H9 (cell line): Measurements from ENCODE around the gene DIRAS2. TPM values are rescaled to one million over a fixed set of nuclear protein-coding genes. Genes with fewer than 3 reads are reported as not detected.

Source experiments
- DNase-seq: peaks from one replicate; pipeline ENCODE4 v3.0.0-alpha.2; 2017
- H2AFZ ChIP-seq: one replicate; pipeline ENCODE4 v1.6.1; 2013; ENCODE audit warnings: mild to moderate bottlenecking, low read length, control low read depth, moderate library complexity
- H2AK5ac ChIP-seq: 2 replicates; pipeline ENCODE4 v1.6.1; 2013; ENCODE audit warnings: low read length, control low read depth, mixed read lengths; ENCODE audit not compliant: insufficient read length
- H2BK120ac ChIP-seq: one replicate; pipeline ENCODE4 v1.6.1; 2013; ENCODE audit warnings: low read depth, mild to moderate bottlenecking, low read length, control low read depth, inconsistent platforms; ENCODE audit not compliant: poor library complexity, severe bottlenecking
- H2BK12ac ChIP-seq: 2 replicates; pipeline ENCODE4 v1.6.1; 2013; ENCODE audit warnings: low read length, control low read depth, mixed read lengths, low read depth; ENCODE audit not compliant: insufficient read length
- H2BK15ac ChIP-seq: 2 replicates; pipeline ENCODE4 v1.6.1; 2013; ENCODE audit warnings: low read depth, low read length, control low read depth
- H2BK20ac ChIP-seq: one replicate; pipeline ENCODE4 v1.6.1; 2013; ENCODE audit warnings: low read depth, mild to moderate bottlenecking, low read length, control low read depth, inconsistent platforms; ENCODE audit not compliant: poor library complexity, severe bottlenecking
- H2BK5ac ChIP-seq: 2 replicates; pipeline ENCODE4 v1.6.1; 2013; ENCODE audit warnings: low read length, control low read depth, mixed read lengths; ENCODE audit not compliant: insufficient read length
- H3K14ac ChIP-seq: 2 replicates; pipeline ENCODE4 v1.6.1; 2013; ENCODE audit warnings: low read length, control low read depth; ENCODE audit not compliant: insufficient read depth
- H3K18ac ChIP-seq: 2 replicates; pipeline ENCODE4 v1.6.1; 2013; ENCODE audit warnings: low read depth, mild to moderate bottlenecking, mixed read lengths, low read length, control low read depth; ENCODE audit not compliant: insufficient read length
- H3K23ac ChIP-seq: 2 replicates; pipeline ENCODE4 v1.6.1; 2013; ENCODE audit warnings: low read length, control low read depth, mixed read lengths, low read depth; ENCODE audit not compliant: insufficient read length
- H3K23me2 ChIP-seq: 2 replicates; pipeline ENCODE4 v1.6.1; 2013; ENCODE audit warnings: low read depth, mild to moderate bottlenecking, mixed read lengths, low read length, control low read depth; ENCODE audit not compliant: insufficient read length, poor library complexity, severe bottlenecking
- H3K27ac ChIP-seq: 2 replicates; pipeline ENCODE4 v1.5.1; 2013; ENCODE audit warnings: low read length, control low read depth, mixed read lengths, low read depth; ENCODE audit not compliant: insufficient read length
- H3K27me3 ChIP-seq: 2 replicates; pipeline ENCODE4 v1.6.1; 2013; ENCODE audit warnings: low read length, control low read depth, inconsistent platforms; ENCODE audit not compliant: insufficient read depth
- H3K4ac ChIP-seq: 2 replicates; pipeline ENCODE4 v1.6.1; 2013; ENCODE audit warnings: low read depth, mild to moderate bottlenecking, control low read depth, inconsistent platforms, low read length, moderate library complexity
- H3K4me1 ChIP-seq: 2 replicates; pipeline ENCODE4 v1.6.1; 2013; ENCODE audit warnings: low read length, control low read depth, inconsistent platforms; ENCODE audit not compliant: insufficient read depth
- H3K4me2 ChIP-seq: 2 replicates; pipeline ENCODE4 v1.6.1; 2013; ENCODE audit warnings: low read length, control low read depth, mixed read lengths; ENCODE audit not compliant: insufficient read length, insufficient read depth
- H3K56ac ChIP-seq: 2 replicates; pipeline ENCODE4 v1.6.1; 2013; ENCODE audit warnings: low read depth, mild to moderate bottlenecking, mixed read lengths, low read length, control low read depth; ENCODE audit not compliant: insufficient read length
- H3K79me1 ChIP-seq: 2 replicates; pipeline ENCODE4 v1.6.1; 2013; ENCODE audit warnings: low read depth, mild to moderate bottlenecking, moderate library complexity, low read length, control low read depth, inconsistent platforms; ENCODE audit not compliant: insufficient read depth, poor library complexity, severe bottlenecking
- H3K79me2 ChIP-seq: 2 replicates; pipeline ENCODE4 v1.6.1; 2013; ENCODE audit warnings: low read length, control low read depth, inconsistent platforms; ENCODE audit not compliant: insufficient read depth
- H3K9ac ChIP-seq: 2 replicates; pipeline ENCODE4 v1.6.1; 2013; ENCODE audit warnings: low read length, control low read depth, mixed read lengths; ENCODE audit not compliant: insufficient read length; ENCODE audit errors: extremely low read depth
- H3K9me3 ChIP-seq: one replicate; pipeline ENCODE4 v1.6.1; 2013; ENCODE audit warnings: low read depth, low read length, inconsistent platforms; ENCODE audit not compliant: control insufficient read depth
- H3T11ph ChIP-seq: one replicate; pipeline ENCODE4 v1.6.1; 2013; ENCODE audit warnings: mild to moderate bottlenecking, low read length, control low read depth, inconsistent platforms
- H4K20me1 ChIP-seq: one replicate; pipeline ENCODE4 v1.6.1; 2013; ENCODE audit not compliant: control insufficient read depth, insufficient read length, insufficient read depth
- H4K5ac ChIP-seq: 2 replicates; pipeline ENCODE4 v1.6.1; 2013; ENCODE audit warnings: low read depth, mild to moderate bottlenecking, mixed read lengths, low read length, control low read depth; ENCODE audit not compliant: insufficient read length
- H4K8ac ChIP-seq: replicated peaks from 2 replicates; pipeline ENCODE4 v1.6.1; 2013; ENCODE audit warnings: low read length, control low read depth, mixed read lengths, low read depth; ENCODE audit not compliant: insufficient read length
- H4K91ac ChIP-seq: 2 replicates; pipeline ENCODE4 v1.6.1; 2013; ENCODE audit warnings: low read depth, mild to moderate bottlenecking, moderate library complexity, mixed read lengths, low read length, control low read depth; ENCODE audit not compliant: insufficient read length
- H3K27ac Mint-ChIP-seq, 3 experiments: 2 replicates in 2 of 3; 3 replicates in 1 of 3; pipeline ENCODE4 v1.8.0; 2020 to 2021; ENCODE audit warnings: mixed read lengths in 3 of 3, mild to moderate bottlenecking in 1 of 3, moderate library complexity in 1 of 3
- H3K27me3 Mint-ChIP-seq: 2 replicates; pipeline ENCODE4 v1.8.0; 2021; ENCODE audit warnings: low read depth, mild to moderate bottlenecking, moderate library complexity, mixed read lengths
- H3K36me3 Mint-ChIP-seq, 3 experiments: 2 replicates in 2 of 3; 3 replicates in 1 of 3; pipeline ENCODE4 v1.8.0; 2020 to 2021; ENCODE audit warnings: low read depth in 3 of 3, mixed read lengths in 3 of 3; ENCODE audit not compliant: insufficient read depth in 1 of 3
- H3K4me1 Mint-ChIP-seq, 2 experiments: 2 replicates each; pipeline ENCODE4 v1.8.0; 2020; ENCODE audit warnings: mixed read lengths in 2 of 2
- H3K4me3 Mint-ChIP-seq, 2 experiments: 2 replicates in 1 of 2; 3 replicates in 1 of 2; pipeline ENCODE4 v1.8.0; 2020 to 2021; ENCODE audit warnings: mild to moderate bottlenecking in 2 of 2, mixed read lengths in 2 of 2, moderate library complexity in 1 of 2
- H3K9me3 Mint-ChIP-seq, 2 experiments: 2 replicates in 1 of 2; 3 replicates in 1 of 2; pipeline ENCODE4 v1.8.0; 2020; ENCODE audit warnings: mild to moderate bottlenecking in 2 of 2, mixed read lengths in 2 of 2, moderate library complexity in 1 of 2
- WGBS: extraction: QIAGEN DNeasy Blood & Tissue Kit; methylation state at CpG from one replicate; pipeline ENCODE4 v1.1.7; 2013; ENCODE audit warnings: missing lambda C conversion rate, low lambda C conversion rate, mixed read lengths; ENCODE audit not compliant: insufficient read length; ENCODE audit errors: extremely low coverage; 5-methylcytosine and 5-hydroxymethylcytosine counted together
- total RNA-seq: library from RNA; stranded (reverse); gene quantifications from 2 replicates; pipeline ENCODE4 v1.2.1, GENCODE V29; 2021
- TF ChIP-seq, protein P1 (sequence below): fragments of 200-600 bp; sonication (generic); conservative IDR thresholded peaks from 3 replicates; pipeline ENCODE4 v1.8.0; 2021; ENCODE audit warnings: antibody characterized with exemption, mild to moderate bottlenecking

Gene DIRAS2
- total RNA-seq, 1 experiment from 2014 or later, result not detected

DNA sequence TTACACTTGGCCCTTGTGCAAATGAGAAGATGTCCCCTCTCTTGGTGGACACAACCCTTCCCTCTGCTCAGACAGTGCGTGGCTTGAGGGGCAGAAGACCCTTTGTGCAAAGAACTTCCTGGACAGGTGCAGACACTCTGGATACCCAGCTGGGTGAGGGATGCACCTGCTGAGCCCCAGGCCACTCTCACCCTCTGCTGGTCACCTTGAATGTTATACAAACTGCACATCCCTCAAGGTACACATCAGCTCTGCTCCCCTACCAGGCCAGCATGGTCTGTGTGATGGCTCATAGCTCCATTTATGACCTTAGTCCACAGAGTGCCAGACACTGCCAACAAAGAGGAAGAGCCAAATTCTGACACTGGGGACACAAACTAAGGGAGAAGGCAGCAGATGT is 3.1 kb upstream of the DIRAS2 start:
- no CpG with 5 or more reads among the region's 1 CpG for WGBS
- Histone ChIP-seq H2AFZ (no peak overlapping the region), H3K4me2 (no peak overlapping the region), H3K27ac (no peak overlapping the region), H3K23ac (no peak overlapping the region), H3T11ph (no peak overlapping the region), H3K14ac (no peak overlapping the region), H3K23me2 (peaks cover 6% of the 10 kb centered on the region), H3K9ac (no peak overlapping the region), H3K4me1 (no peaks in the 10 kb centered on the region; the same call in 1 of the 2 replicates), H2BK5ac (no peak overlapping the region), H3K9me3 (no peaks in the 10 kb centered on the region), H4K8ac (no peak overlapping the region), H2BK12ac (no peak overlapping the region), H4K5ac (no peak overlapping the region), H3K56ac (no peak overlapping the region), H3K27me3 (peaks cover 3% of the 10 kb centered on the region), H2BK20ac (no peak overlapping the region), H3K79me2 (no peaks in the 10 kb centered on the region), H2BK120ac (no peak overlapping the region), H3K4ac (no peak overlapping the region), H4K20me1 (no peaks in the 10 kb centered on the region), H4K91ac (no peak overlapping the region), H2AK5ac (no peak overlapping the region), H3K79me1 (no peaks in the 10 kb centered on the region), H2BK15ac (no peak overlapping the region), H3K18ac (no peak overlapping the region)
- Mint-ChIP-seq H3K4me3 (no peak overlapping the region), H3K4me1 (peaks cover 8 to 12% of the 10 kb centered on the region in 2 experiments), H3K9me3 (peaks cover 6 to 7% of the 10 kb centered on the region in 2 experiments; a peak in 3 of 5 replicates), H3K27ac (no peak overlapping the region), H3K27me3 (peaks cover 51% of the 10 kb centered on the region), H3K36me3 (peaks cover 0 to 6% (median under 1%) of the 10 kb centered on the region in 3 experiments; a peak in 5 of 7 replicates)
- no peak for DNase-seq
- TF ChIP-seq, protein P1, sequence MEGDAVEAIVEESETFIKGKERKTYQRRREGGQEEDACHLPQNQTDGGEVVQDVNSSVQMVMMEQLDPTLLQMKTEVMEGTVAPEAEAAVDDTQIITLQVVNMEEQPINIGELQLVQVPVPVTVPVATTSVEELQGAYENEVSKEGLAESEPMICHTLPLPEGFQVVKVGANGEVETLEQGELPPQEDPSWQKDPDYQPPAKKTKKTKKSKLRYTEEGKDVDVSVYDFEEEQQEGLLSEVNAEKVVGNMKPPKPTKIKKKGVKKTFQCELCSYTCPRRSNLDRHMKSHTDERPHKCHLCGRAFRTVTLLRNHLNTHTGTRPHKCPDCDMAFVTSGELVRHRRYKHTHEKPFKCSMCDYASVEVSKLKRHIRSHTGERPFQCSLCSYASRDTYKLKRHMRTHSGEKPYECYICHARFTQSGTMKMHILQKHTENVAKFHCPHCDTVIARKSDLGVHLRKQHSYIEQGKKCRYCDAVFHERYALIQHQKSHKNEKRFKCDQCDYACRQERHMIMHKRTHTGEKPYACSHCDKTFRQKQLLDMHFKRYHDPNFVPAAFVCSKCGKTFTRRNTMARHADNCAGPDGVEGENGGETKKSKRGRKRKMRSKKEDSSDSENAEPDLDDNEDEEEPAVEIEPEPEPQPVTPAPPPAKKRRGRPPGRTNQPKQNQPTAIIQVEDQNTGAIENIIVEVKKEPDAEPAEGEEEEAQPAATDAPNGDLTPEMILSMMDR, result no peak
